ENCODE results near the gene ASB4.

DNA sequence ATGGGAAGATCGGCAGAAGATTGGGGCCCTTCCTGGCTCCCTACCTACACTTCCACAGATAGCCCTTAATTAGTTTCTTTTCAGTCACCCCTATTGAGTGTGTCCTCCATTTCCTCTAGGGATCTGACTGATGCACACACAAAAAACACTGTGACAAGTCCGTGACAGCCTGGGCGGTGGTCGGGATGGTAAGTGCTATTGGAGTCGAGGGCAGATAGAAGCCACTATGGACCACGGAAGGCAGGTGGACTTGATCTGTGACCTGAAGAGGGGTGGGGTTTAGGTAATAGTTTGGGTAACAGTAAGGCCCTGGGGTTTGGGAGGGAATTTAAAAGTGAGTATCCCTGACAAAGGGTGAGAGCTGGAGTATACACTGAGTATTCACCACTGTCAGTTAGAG is 57.6 kb downstream of the ASB4 start:
- TF ChIP-seq, protein P1, sequence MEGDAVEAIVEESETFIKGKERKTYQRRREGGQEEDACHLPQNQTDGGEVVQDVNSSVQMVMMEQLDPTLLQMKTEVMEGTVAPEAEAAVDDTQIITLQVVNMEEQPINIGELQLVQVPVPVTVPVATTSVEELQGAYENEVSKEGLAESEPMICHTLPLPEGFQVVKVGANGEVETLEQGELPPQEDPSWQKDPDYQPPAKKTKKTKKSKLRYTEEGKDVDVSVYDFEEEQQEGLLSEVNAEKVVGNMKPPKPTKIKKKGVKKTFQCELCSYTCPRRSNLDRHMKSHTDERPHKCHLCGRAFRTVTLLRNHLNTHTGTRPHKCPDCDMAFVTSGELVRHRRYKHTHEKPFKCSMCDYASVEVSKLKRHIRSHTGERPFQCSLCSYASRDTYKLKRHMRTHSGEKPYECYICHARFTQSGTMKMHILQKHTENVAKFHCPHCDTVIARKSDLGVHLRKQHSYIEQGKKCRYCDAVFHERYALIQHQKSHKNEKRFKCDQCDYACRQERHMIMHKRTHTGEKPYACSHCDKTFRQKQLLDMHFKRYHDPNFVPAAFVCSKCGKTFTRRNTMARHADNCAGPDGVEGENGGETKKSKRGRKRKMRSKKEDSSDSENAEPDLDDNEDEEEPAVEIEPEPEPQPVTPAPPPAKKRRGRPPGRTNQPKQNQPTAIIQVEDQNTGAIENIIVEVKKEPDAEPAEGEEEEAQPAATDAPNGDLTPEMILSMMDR (IDR thresholded peaks at IDR 0.05; ENCODE audit: low read depth, low read length, missing input control), result no peak
- TF ChIP-seq, protein P2, sequence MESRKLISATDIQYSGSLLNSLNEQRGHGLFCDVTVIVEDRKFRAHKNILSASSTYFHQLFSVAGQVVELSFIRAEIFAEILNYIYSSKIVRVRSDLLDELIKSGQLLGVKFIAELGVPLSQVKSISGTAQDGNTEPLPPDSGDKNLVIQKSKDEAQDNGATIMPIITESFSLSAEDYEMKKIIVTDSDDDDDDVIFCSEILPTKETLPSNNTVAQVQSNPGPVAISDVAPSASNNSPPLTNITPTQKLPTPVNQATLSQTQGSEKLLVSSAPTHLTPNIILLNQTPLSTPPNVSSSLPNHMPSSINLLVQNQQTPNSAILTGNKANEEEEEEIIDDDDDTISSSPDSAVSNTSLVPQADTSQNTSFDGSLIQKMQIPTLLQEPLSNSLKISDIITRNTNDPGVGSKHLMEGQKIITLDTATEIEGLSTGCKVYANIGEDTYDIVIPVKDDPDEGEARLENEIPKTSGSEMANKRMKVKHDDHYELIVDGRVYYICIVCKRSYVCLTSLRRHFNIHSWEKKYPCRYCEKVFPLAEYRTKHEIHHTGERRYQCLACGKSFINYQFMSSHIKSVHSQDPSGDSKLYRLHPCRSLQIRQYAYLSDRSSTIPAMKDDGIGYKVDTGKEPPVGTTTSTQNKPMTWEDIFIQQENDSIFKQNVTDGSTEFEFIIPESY (IDR thresholded peaks at IDR 0.05), result no peak
- no peak for TF ChIP-seq HNF4G (IDR thresholded peaks at IDR 0.05)
- TF ChIP-seq, protein P3, sequence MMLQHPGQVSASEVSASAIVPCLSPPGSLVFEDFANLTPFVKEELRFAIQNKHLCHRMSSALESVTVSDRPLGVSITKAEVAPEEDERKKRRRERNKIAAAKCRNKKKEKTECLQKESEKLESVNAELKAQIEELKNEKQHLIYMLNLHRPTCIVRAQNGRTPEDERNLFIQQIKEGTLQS (IDR thresholded peaks at IDR 0.05), result no peak
- no peak for TF ChIP-seq TAF1 (conservative IDR thresholded peaks at IDR 0.05)
- TF ChIP-seq, protein P4, sequence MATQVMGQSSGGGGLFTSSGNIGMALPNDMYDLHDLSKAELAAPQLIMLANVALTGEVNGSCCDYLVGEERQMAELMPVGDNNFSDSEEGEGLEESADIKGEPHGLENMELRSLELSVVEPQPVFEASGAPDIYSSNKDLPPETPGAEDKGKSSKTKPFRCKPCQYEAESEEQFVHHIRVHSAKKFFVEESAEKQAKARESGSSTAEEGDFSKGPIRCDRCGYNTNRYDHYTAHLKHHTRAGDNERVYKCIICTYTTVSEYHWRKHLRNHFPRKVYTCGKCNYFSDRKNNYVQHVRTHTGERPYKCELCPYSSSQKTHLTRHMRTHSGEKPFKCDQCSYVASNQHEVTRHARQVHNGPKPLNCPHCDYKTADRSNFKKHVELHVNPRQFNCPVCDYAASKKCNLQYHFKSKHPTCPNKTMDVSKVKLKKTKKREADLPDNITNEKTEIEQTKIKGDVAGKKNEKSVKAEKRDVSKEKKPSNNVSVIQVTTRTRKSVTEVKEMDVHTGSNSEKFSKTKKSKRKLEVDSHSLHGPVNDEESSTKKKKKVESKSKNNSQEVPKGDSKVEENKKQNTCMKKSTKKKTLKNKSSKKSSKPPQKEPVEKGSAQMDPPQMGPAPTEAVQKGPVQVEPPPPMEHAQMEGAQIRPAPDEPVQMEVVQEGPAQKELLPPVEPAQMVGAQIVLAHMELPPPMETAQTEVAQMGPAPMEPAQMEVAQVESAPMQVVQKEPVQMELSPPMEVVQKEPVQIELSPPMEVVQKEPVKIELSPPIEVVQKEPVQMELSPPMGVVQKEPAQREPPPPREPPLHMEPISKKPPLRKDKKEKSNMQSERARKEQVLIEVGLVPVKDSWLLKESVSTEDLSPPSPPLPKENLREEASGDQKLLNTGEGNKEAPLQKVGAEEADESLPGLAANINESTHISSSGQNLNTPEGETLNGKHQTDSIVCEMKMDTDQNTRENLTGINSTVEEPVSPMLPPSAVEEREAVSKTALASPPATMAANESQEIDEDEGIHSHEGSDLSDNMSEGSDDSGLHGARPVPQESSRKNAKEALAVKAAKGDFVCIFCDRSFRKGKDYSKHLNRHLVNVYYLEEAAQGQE (IDR thresholded peaks at IDR 0.05), result no peak
- TF ChIP-seq JUND (IDR thresholded peaks at IDR 0.05), result no peak
